Mucosa of rectum (tissue), 2 donors: ENCODE measurements around the gene PRAMEF10.
"Not testable (repeated sequence)": the region's sequence is repeated elsewhere in the genome, so short reads cannot be mapped to it uniquely, and the experiment has no call there.

Experiments
- H3K27ac ChIP-seq, 2 donors: one replicate each; pipeline ENCODE4 v1.7.0; 2013; ENCODE audit warnings: inconsistent platforms in 2 of 2, low read depth in 2 of 2, low read length in 2 of 2
- H3K27me3 ChIP-seq, 2 donors: one replicate each; pipeline ENCODE4 v1.7.0; 2013; ENCODE audit warnings: low read length in 2 of 2; ENCODE audit not compliant: control insufficient read depth in 2 of 2, insufficient read depth in 2 of 2
- H3K36me3 ChIP-seq, 2 donors: one replicate each; pipeline ENCODE4 v1.7.0; 2013; ENCODE audit warnings: low read length in 2 of 2; ENCODE audit not compliant: control insufficient read depth in 2 of 2, insufficient read depth in 2 of 2
- H3K4me1 ChIP-seq, 2 donors: one replicate each; pipeline ENCODE4 v1.7.0; 2013; ENCODE audit warnings: low read length in 2 of 2, mild to moderate bottlenecking in 1 of 2; ENCODE audit not compliant: control insufficient read depth in 2 of 2, insufficient read depth in 2 of 2
- H3K4me3 ChIP-seq, 2 donors: one replicate each; pipeline ENCODE4 v1.7.0; 2013; ENCODE audit warnings: low read length in 2 of 2
- H3K9ac ChIP-seq, 2 donors: one replicate each; pipeline ENCODE4 v1.7.0; 2013; ENCODE audit warnings: low read length in 2 of 2, low read depth in 1 of 2, mild to moderate bottlenecking in 1 of 2
- H3K9me3 ChIP-seq, 2 donors: one replicate each; pipeline ENCODE4 v1.7.0; 2013; ENCODE audit warnings: low read length in 2 of 2; ENCODE audit not compliant: control insufficient read depth in 2 of 2
- donor health status: healthy.
- donor health status: Normal muscosa, but diverticular disease.

The PRAMEF10 gene

GRCh38 chr1:12856786-12857185 is 41.3 kb downstream of the PRAMEF10 start, which contains the start of gene PRAMEF2:
Gene PRAMEF2, plus strand, starts transcription at chr1:12857086. Its CDS starts 1,924 bp downstream, at chr1:12859010.
- H3K9me3 ChIP-seq, H3K27me3 ChIP-seq, H3K36me3 ChIP-seq, H3K4me1 ChIP-seq, H3K4me3 ChIP-seq, H3K9ac ChIP-seq, H3K27ac ChIP-seq: not testable (repeated sequence)

DNA sequence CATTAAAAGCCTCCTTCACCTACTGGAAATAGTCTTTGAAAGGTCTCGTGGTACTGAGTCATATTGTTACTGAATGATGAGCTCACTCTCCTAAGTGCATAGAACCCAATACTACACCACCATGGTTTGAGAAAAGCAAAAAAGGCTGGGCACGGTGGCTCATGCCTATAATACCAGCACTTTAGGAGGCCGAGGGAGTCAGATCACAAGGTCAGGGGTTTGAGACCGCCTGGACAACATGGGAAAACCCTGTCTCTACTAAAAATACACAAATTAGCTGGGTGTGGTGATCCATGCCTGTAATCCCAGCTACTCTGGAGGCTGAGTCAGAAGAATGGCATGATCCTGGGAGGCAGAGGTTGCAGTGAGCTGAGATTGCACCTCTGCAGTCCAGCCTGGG is 46.3 kb downstream of the PRAMEF10 start:
- Histone ChIP-seq H3K4me1 (no peaks in the 10 kb centered on the region), H3K9ac (no peak overlapping the region), H3K36me3 (no peaks in the 10 kb centered on the region), H3K9me3 (no peaks in the 10 kb centered on the region), H3K27ac (no peak overlapping the region), H3K27me3 (no peaks in the 10 kb centered on the region), H3K4me3 (no peak overlapping the region)

DNA sequence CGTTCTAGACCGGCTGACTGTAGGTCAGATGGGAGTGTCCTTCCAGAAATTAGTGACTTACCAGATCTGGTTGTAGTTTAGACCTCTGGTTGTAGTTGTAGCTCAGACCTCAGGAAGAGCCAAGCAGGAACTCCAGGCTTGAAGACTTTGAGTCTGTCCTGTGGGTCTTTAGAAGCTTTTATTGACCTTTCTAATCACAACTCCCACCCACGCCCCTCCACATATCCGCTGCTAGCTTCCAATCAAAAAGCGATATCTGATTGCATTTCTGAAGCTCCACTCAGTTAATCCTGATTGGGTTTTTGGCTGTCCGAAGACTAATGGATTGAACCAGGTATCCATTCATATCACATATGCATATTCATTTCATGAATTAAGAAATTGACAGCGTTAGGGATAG is 49.5 kb downstream of the PRAMEF10 start, which contains the start of gene HNRNPCL1:
HNRNPCL1 (minus strand) TSS at position 101 of the 400 bp plus-strand sequence. CDS start 431 bp downstream, outside the sequence.
- not testable (repeated sequence) for H3K4me3 ChIP-seq, H3K27me3 ChIP-seq, H3K9ac ChIP-seq, H3K27ac ChIP-seq, H3K36me3 ChIP-seq, H3K9me3 ChIP-seq, H3K4me1 ChIP-seq
